ENCODE measurements around the gene NOC3L.
A peak's percentile ranks its signal among the peaks of the same experiment; 100 is the strongest.
"Not testable (repeated sequence)": the region's sequence is repeated elsewhere in the genome, so short reads cannot be mapped to it uniquely, and the experiment has no call there.

The NOC3L gene

GRCh38 chr10:94398762-94399161, 36.0 kb upstream of the NOC3L start:
- TF ChIP-seq ZNF146 (tag by site-specific recombination; IDR thresholded peaks at IDR 0.05), result peak; percentile 47; the same call in 1 of the 2 replicates
- peak; percentile 74; the same call in 1 of the 2 replicates for TF ChIP-seq MZF1 (tag by site-specific recombination; IDR thresholded peaks at IDR 0.05; ENCODE audit: borderline replicate concordance)
- TF ChIP-seq SCRT2 (tag by site-specific recombination; IDR thresholded peaks at IDR 0.05), result no peak
- TF ChIP-seq ZBTB17 (tag by site-specific recombination; IDR thresholded peaks at IDR 0.05), result no peak
- POLR2A ChIA-PET, result no interaction called here
- Histone ChIP-seq H3K36me3 (ENCODE audit: control insufficient read depth in 2 of 2, insufficient read depth in 1 of 2, low read length in 2 of 2) (no peaks in the 10 kb centered on the region), H3K9me3 (ENCODE audit: control insufficient read depth, insufficient read depth, low read depth, low read length) (no peaks in the 10 kb centered on the region), H3K27ac (ENCODE audit: extremely low read depth, low read depth, low read length) (no peak overlapping the region), H3K4me1 (ENCODE audit: control insufficient read depth, insufficient read depth, low read length) (peaks cover 2% of the 10 kb centered on the region; the same call in 1 of the 2 replicates), H3K4me3 (ENCODE audit: low read depth, low read length) (no peak overlapping the region)
- CTCF ChIA-PET, result interaction anchor here (1.7 kb wide), 1 partner anchor 45 kb away, joined by 7 read pairs; no protein-coding TSS in a partner anchor

GRCh38 chr10:94397549-94398370, 35.0 kb upstream of the NOC3L start:
- Histone ChIP-seq H3K4me1 (ENCODE audit: control insufficient read depth, insufficient read depth, low read length) (peaks cover 2% of the 10 kb centered on the region; the same call in 1 of the 2 replicates), H3K4me3 (ENCODE audit: low read depth, low read length) (no peak overlapping the region), H3K36me3 (ENCODE audit: control insufficient read depth in 2 of 2, insufficient read depth in 1 of 2, low read length in 2 of 2) (no peaks in the 10 kb centered on the region), H3K27ac (ENCODE audit: extremely low read depth, low read depth, low read length) (no peak overlapping the region), H3K9me3 (ENCODE audit: control insufficient read depth, insufficient read depth, low read depth, low read length) (no peaks in the 10 kb centered on the region)
- ChIA-PET POLR2A (interaction anchor here (1.2 kb wide), 1 partner anchor 40 kb away, joined by 4 read pairs; no protein-coding TSS in a partner anchor), CTCF (interaction anchor here (0.7 to 1.7 kb wide), 2 partner anchors 46 to 406 kb away, joined by 3 to 7 read pairs; no protein-coding TSS in a partner anchor)
- TF ChIP-seq GLI4 (tag by site-specific recombination; IDR thresholded peaks at IDR 0.05) (no peak), ZSCAN5A (tag by site-specific recombination; IDR thresholded peaks at IDR 0.05) (no peak), BCL11B (tag by site-specific recombination; IDR thresholded peaks at IDR 0.05; ENCODE audit: low read depth) (peak; percentile 42; the same call in 1 of the 2 replicates), SP7 (tag by site-specific recombination; IDR thresholded peaks at IDR 0.05) (peak; percentile 44; the same call in 1 of the 2 replicates), ZNF600 (tag by site-specific recombination; IDR thresholded peaks at IDR 0.05) (peak; percentile 64; the same call in 1 of the 2 replicates), ZSCAN23 (tag by site-specific recombination; IDR thresholded peaks at IDR 0.05) (0 out of 2 replicates have a peak, but pooled peaks have one; percentile 5), ZNF404 (tag by site-specific recombination; IDR thresholded peaks at IDR 0.05) (no peak), PRDM10 (tag by site-specific recombination; IDR thresholded peaks at IDR 0.05) (0 out of 2 replicates have a peak, but pooled peaks have one; percentile 14), ZFP37 (tag by site-specific recombination; IDR thresholded peaks at IDR 0.05) (no peak), PRDM6 (tag by site-specific recombination; IDR thresholded peaks at IDR 0.05) (peak; percentile 33; the same call in 1 of the 2 replicates), BCL11A (tag by site-specific recombination; IDR thresholded peaks at IDR 0.05; ENCODE audit: low read depth) (0 out of 2 replicates have a peak, but pooled peaks have one; percentile 27), ZNF138 (tag by site-specific recombination; IDR thresholded peaks at IDR 0.05; ENCODE audit: borderline replicate concordance) (no peak), ZNF292 (tag by site-specific recombination; IDR thresholded peaks at IDR 0.05; ENCODE audit: borderline replicate concordance, low read depth) (no peak), ZNF704 (tag by site-specific recombination; IDR thresholded peaks at IDR 0.05) (no peak), ZBTB17 (tag by site-specific recombination; IDR thresholded peaks at IDR 0.05) (peak; percentile 68), OSR2 (tag by site-specific recombination; IDR thresholded peaks at IDR 0.05) (peak; percentile 86), GLIS1 (tag by site-specific recombination; IDR thresholded peaks at IDR 0.05) (peak; percentile 91)

- CTCF ChIA-PET, result interaction anchor here (0.6 kb wide), 1 partner anchor 906 kb away, joined by 3 read pairs; no protein-coding TSS in a partner anchor
- H3K9me3 ChIP-seq (ENCODE audit: control insufficient read depth, insufficient read depth, low read depth, low read length); H3K4me3 ChIP-seq (ENCODE audit: low read depth, low read length); H3K27ac ChIP-seq (ENCODE audit: extremely low read depth, low read depth, low read length); POLR2A ChIA-PET; H3K4me1 ChIP-seq (ENCODE audit: control insufficient read depth, insufficient read depth, low read length); H3K36me3 ChIP-seq (ENCODE audit: control insufficient read depth in 2 of 2, insufficient read depth in 1 of 2, low read length in 2 of 2): not testable (repeated sequence)
Observed at GRCh38 chr10:94392117-94392516, 29.4 kb upstream of the NOC3L start.

Measured in HEK293 (cell line).